Vagina (tissue), 2 donors: ENCODE results near the gene CCDC127.
"Not testable (repeated sequence)": the region's sequence is repeated elsewhere in the genome, so short reads cannot be mapped to it uniquely, and the experiment has no call there.

ENCODE experiments used
- POLR2A ChIP-seq, 2 donors: fragments of 450-650 bp; IDR thresholded peaks; one replicate each; pipeline ENCODE4 v1.6.1; 2017; ENCODE audit warnings: antibody characterized with exemption in 2 of 2, mild to moderate bottlenecking in 2 of 2, moderate library complexity in 2 of 2
- POLR2AphosphoS5 ChIP-seq, 2 donors: sonication (generic); formaldehyde crosslinking; IDR thresholded peaks; one replicate each; pipeline ENCODE4 v1.9.0; 2017; ENCODE audit warnings: antibody characterized with exemption in 2 of 2, mild to moderate bottlenecking in 2 of 2, low read depth in 1 of 2; ENCODE audit not compliant: insufficient read depth in 1 of 2
- TF ChIP-seq, protein P1 (sequence below), 3 experiments: fragments of 450-650 bp in 2 of 3; fragments of 200-600 bp in 1 of 3; sonication (generic) in 1 of 3; IDR thresholded peaks; one replicate each; pipeline ENCODE4 v1.5.1; 2017 to 2019; ENCODE audit warnings: antibody characterized with exemption in 3 of 3, mild to moderate bottlenecking in 2 of 3, moderate library complexity in 2 of 3

DNA sequence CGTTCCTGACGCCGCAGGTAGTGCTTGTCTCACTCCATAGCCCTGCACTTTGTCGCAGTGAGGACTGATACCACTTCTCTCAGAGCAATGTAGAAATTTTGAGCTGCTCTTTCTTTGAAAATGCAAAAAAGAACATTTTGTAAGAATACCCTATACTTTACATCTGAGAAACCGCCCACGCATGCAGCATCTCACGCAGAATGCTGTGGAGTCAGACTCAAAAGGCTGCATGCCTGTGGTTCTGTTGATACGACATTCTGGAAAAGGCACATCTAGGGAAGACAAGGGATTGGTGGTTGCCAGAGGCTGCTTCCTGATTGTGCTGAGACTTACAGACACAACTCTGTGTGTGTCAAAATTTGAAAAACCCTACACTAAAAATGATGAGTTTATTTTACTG is 20.0 kb upstream of the CCDC127 start:
- TF ChIP-seq, protein P1, sequence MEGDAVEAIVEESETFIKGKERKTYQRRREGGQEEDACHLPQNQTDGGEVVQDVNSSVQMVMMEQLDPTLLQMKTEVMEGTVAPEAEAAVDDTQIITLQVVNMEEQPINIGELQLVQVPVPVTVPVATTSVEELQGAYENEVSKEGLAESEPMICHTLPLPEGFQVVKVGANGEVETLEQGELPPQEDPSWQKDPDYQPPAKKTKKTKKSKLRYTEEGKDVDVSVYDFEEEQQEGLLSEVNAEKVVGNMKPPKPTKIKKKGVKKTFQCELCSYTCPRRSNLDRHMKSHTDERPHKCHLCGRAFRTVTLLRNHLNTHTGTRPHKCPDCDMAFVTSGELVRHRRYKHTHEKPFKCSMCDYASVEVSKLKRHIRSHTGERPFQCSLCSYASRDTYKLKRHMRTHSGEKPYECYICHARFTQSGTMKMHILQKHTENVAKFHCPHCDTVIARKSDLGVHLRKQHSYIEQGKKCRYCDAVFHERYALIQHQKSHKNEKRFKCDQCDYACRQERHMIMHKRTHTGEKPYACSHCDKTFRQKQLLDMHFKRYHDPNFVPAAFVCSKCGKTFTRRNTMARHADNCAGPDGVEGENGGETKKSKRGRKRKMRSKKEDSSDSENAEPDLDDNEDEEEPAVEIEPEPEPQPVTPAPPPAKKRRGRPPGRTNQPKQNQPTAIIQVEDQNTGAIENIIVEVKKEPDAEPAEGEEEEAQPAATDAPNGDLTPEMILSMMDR (IDR thresholded peaks at IDR 0.05) = not testable (repeated sequence)
- not testable (repeated sequence) for TF ChIP-seq POLR2AphosphoS5 (IDR thresholded peaks at IDR 0.05; ENCODE audit: insufficient read depth in 1 of 2, low read depth in 1 of 2); POLR2A (IDR thresholded peaks at IDR 0.05)
